Femur (tissue), 1 donor: Measurements from ENCODE around the gene GATM.
"Not testable (repeated sequence)": the region's sequence is repeated elsewhere in the genome, so short reads cannot be mapped to it uniquely, and the experiment has no call there.

Source experiments
- DNase-seq: peaks from one replicate; pipeline ENCODE4 v3.0.0-alpha.2; 2017

GATM gene

GRCh38 chr15:45387380-45388007 is 9.2 kb upstream of the GATM start:
- DNase-seq, result no peak

GRCh38 chr15:45386974-45387373 is 8.6 kb upstream of the GATM start:
- no peak for DNase-seq

GRCh38 chr15:45386420-45386819 is 8.1 kb upstream of the GATM start:
- DNase-seq, result no peak

- no peak for DNase-seq
Measured at GRCh38 chr15:45385590-45385989, 7.2 kb upstream of the GATM start.

GRCh38 chr15:45384700-45385099 is 6.4 kb upstream of the GATM start:
- no peak for DNase-seq

GRCh38 chr15:45378913-45379262 is 544 bp upstream of the GATM start:
- no peak for DNase-seq

GRCh38 chr15:45377609-45378148 is 665 bp downstream of the GATM start:
- peak; percentile 71 for DNase-seq

GRCh38 chr15:45376967-45377608 is 1.3 kb downstream of the GATM start:
- DNase-seq, result no peak

GRCh38 chr15:45376300-45376928 is 1.9 kb downstream of the GATM start:
- no peak for DNase-seq

GRCh38 chr15:45375836-45376235 is 2.5 kb downstream of the GATM start:
- no peak for DNase-seq

- no peak for DNase-seq
Measured at GRCh38 chr15:45373976-45374375, 4.4 kb downstream of the GATM start.

- no peak for DNase-seq
Measured at GRCh38 chr15:45372041-45372995, 6.0 kb downstream of the GATM start.

GRCh38 chr15:45371546-45371945 is 6.8 kb downstream of the GATM start:
- no peak for DNase-seq

GRCh38 chr15:45370042-45370441 is 8.3 kb downstream of the GATM start:
- DNase-seq, result not testable (repeated sequence)

- not testable (repeated sequence) for DNase-seq
Measured at GRCh38 chr15:45367222-45367621, 11.1 kb downstream of the GATM start.

GRCh38 chr15:45364271-45364670 is 14.1 kb downstream of the GATM start:
- DNase-seq, result no peak

GRCh38 chr15:45363801-45364200 is 14.5 kb downstream of the GATM start:
- DNase-seq, result no peak

GRCh38 chr15:45363334-45363733 is 15.0 kb downstream of the GATM start:
- no peak for DNase-seq

GRCh38 chr15:45362419-45362818 is 15.9 kb downstream of the GATM start:
- no peak for DNase-seq

- DNase-seq, result no peak
Measured at GRCh38 chr15:45361878-45362277, 16.5 kb downstream of the GATM start.

GRCh38 chr15:45355860-45356259 is 22.5 kb downstream of the GATM start:
- DNase-seq, result no peak

GRCh38 chr15:45354711-45355110 is 23.6 kb downstream of the GATM start:
- no peak for DNase-seq

- no peak for DNase-seq
Measured at GRCh38 chr15:45351227-45351626, 27.1 kb downstream of the GATM start.
